H1 (cell line): ENCODE measurements around the gene ABCA6.

Experiments
- ATF3 ChIP-seq: IDR thresholded peaks from 2 replicates; pipeline ENCODE4 v1.6.1; 2011; ENCODE audit warnings: low read depth, mild to moderate bottlenecking, low read length; ENCODE audit not compliant: insufficient read depth
- BACH1 ChIP-seq: IDR thresholded peaks from 2 replicates; pipeline ENCODE4 v1.6.1; 2012; ENCODE audit warnings: low read length, improper control_type of control experiment
- CTCF ChIP-seq, 3 experiments: IDR thresholded peaks; 1 replicate in 2 of 3; 2 replicates in 1 of 3; pipeline versions ENCODE4 v1.5.1 to v1.6.1; 2011; ENCODE audit warnings: low read length in 3 of 3, mild to moderate bottlenecking in 3 of 3, inconsistent platforms in 2 of 3, low read depth in 1 of 3, moderate library complexity in 1 of 3; ENCODE audit not compliant: insufficient read depth in 1 of 3; ENCODE audit errors: control extremely low read depth in 1 of 3
- EZH2 ChIP-seq: fragments of 200-600 bp; sonication (generic); IDR thresholded peaks from 2 replicates; pipeline ENCODE4 v1.7.1; 2012; ENCODE audit warnings: low read depth, mild to moderate bottlenecking, moderate library complexity, low read length, inconsistent platforms; ENCODE audit not compliant: severe bottlenecking
- GTF2F1 ChIP-seq: IDR thresholded peaks from 2 replicates; pipeline ENCODE4 v1.6.1; 2012; ENCODE audit warnings: low read depth, low read length, improper control_type of control experiment, borderline replicate concordance
- POLR2A ChIP-seq, 2 experiments: IDR thresholded peaks; 1 replicate in 1 of 2; 2 replicates in 1 of 2; pipeline ENCODE4 v1.6.1; 2011; ENCODE audit warnings: low read depth in 2 of 2, low read length in 2 of 2, mild to moderate bottlenecking in 2 of 2; ENCODE audit errors: control extremely low read depth in 1 of 2
- SRF ChIP-seq: IDR thresholded peaks from 2 replicates; pipeline ENCODE4 v1.6.1; 2011; ENCODE audit warnings: mild to moderate bottlenecking, low read depth, low read length, moderate library complexity
- TBP ChIP-seq: IDR thresholded peaks from 2 replicates; pipeline ENCODE4 v1.6.1; 2011; ENCODE audit warnings: low read depth, low read length, improper control_type of control experiment

GRCh38 chr17:69166957-69167356 is 25.3 kb upstream of the ABCA6 start:
- TF ChIP-seq POLR2A (IDR thresholded peaks at IDR 0.05; ENCODE audit: control extremely low read depth in 1 of 2, low read depth in 2 of 2, low read length in 2 of 2) (no peak), BACH1 (no peak), CTCF (IDR thresholded peaks at IDR 0.05; ENCODE audit: control extremely low read depth in 1 of 3, insufficient read depth in 1 of 3, low read depth in 1 of 3, low read length in 3 of 3) (no peak), ATF3 (no peak), SRF (no peak), EZH2 (no peak), GTF2F1 (no peak), TBP (no peak)
